ENCODE data around the gene DPYD. TPM values are rescaled to one million over a fixed set of nuclear protein-coding genes. Genes with fewer than 3 reads are reported as not detected.

Gene DPYD
- polyA plus RNA-seq, 1 of the 3 experiments (the other 2 are of a cell fraction): 23.0 TPM

DNA sequence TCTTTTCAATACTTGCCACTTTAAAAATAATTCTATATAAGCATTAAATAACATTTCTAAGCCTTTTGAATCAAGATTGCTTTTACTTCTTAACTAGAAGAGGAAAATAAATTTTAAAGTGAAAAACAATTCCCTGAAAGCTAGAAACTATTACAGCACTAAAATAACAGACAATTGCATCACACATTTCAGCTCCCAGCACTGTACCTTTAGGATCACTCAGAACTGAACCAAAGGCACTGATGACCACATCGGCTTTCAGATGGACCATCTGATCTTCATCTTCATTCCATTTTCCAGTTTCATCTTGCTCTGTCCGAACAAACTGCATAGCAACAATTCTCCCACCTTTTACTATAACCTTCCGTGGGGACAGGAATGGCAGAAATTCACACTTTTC lies 347.3 kb downstream of the DPYD start:
- 92% methylated on average over 3 of the region's 3 CpGs for WGBS (ENCODE audit: low lambda C conversion rate)
- H3K9me2 ChIP-seq: no peaks in the 10 kb centered on the region
- no peaks in the 10 kb centered on the region for H4K20me1 ChIP-seq (ENCODE audit: insufficient read depth)
- no peak overlapping the region for H3K4me2 ChIP-seq
- H2AFZ ChIP-seq (ENCODE audit: low read depth): no peak overlapping the region
- no peak overlapping the region for H3K4me3 ChIP-seq (ENCODE audit: low read depth in 2 of 2, low read length in 1 of 2)
- TF ChIP-seq GABPA (IDR thresholded peaks at IDR 0.05; ENCODE audit: low read depth): no peak
- TF ChIP-seq EP300 (IDR thresholded peaks at IDR 0.05; ENCODE audit: borderline replicate concordance in 1 of 2, low read depth in 1 of 2, low read length in 1 of 2): no peak
- no peak for TF ChIP-seq RFX5 (IDR thresholded peaks at IDR 0.05; ENCODE audit: low read length)
- TF ChIP-seq, protein P1, sequence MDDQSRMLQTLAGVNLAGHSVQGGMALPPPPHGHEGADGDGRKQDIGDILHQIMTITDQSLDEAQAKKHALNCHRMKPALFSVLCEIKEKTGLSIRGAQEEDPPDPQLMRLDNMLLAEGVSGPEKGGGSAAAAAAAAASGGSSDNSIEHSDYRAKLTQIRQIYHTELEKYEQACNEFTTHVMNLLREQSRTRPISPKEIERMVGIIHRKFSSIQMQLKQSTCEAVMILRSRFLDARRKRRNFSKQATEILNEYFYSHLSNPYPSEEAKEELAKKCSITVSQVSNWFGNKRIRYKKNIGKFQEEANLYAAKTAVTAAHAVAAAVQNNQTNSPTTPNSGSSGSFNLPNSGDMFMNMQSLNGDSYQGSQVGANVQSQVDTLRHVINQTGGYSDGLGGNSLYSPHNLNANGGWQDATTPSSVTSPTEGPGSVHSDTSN (IDR thresholded peaks at IDR 0.05): no peak
- TF ChIP-seq, protein P2, sequence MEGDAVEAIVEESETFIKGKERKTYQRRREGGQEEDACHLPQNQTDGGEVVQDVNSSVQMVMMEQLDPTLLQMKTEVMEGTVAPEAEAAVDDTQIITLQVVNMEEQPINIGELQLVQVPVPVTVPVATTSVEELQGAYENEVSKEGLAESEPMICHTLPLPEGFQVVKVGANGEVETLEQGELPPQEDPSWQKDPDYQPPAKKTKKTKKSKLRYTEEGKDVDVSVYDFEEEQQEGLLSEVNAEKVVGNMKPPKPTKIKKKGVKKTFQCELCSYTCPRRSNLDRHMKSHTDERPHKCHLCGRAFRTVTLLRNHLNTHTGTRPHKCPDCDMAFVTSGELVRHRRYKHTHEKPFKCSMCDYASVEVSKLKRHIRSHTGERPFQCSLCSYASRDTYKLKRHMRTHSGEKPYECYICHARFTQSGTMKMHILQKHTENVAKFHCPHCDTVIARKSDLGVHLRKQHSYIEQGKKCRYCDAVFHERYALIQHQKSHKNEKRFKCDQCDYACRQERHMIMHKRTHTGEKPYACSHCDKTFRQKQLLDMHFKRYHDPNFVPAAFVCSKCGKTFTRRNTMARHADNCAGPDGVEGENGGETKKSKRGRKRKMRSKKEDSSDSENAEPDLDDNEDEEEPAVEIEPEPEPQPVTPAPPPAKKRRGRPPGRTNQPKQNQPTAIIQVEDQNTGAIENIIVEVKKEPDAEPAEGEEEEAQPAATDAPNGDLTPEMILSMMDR (IDR thresholded peaks at IDR 0.05): no peak
- no peak for TF ChIP-seq POLR2AphosphoS5 (IDR thresholded peaks at IDR 0.05; ENCODE audit: low read depth, low read length)
- TF ChIP-seq TAF1 (IDR thresholded peaks at IDR 0.05; ENCODE audit: borderline replicate concordance, low read depth, low read length): no peak
- no peak for TF ChIP-seq FOSL2 (IDR thresholded peaks at IDR 0.05; ENCODE audit: borderline replicate concordance, low read depth)
- TF ChIP-seq MEF2A (IDR thresholded peaks at IDR 0.05; ENCODE audit: borderline replicate concordance, low read depth): no peak
- no peak overlapping the region for H3K27ac ChIP-seq (ENCODE audit: low read depth in 2 of 2, low read length in 1 of 2)
- H3K79me2 ChIP-seq (ENCODE audit: insufficient read depth): no peaks in the 10 kb centered on the region
- no peak overlapping the region for H3K9ac ChIP-seq
- ChIA-PET CTCF (interaction anchor here (0.6 to 1.3 kb wide), 2 partner anchors 27 to 416 kb away, joined by 3 to 4 read pairs; no protein-coding TSS in a partner anchor), POLR2A (no interaction called here)
- H3K36me3 ChIP-seq (replicated peaks in 1 of 2; ENCODE audit: control insufficient read depth in 1 of 2, insufficient read depth in 2 of 2, low read length in 1 of 2): peaks cover 9 to 72% of the 10 kb centered on the region in 2 experiments
- DNase-seq: no peak
- H3K27me3 ChIP-seq (ENCODE audit: insufficient read depth): no peaks in the 10 kb centered on the region
- peaks cover 10% of the 10 kb centered on the region for H3F3A ChIP-seq (replicated peaks; ENCODE audit: insufficient read depth)
- H3K4me1 ChIP-seq (ENCODE audit: control insufficient read depth in 1 of 2, insufficient read depth in 2 of 2, low read depth in 1 of 2, low read length in 1 of 2): peaks cover 0 to 3% of the 10 kb centered on the region in 2 experiments; a peak in 2 of 4 replicates
- no peaks in the 10 kb centered on the region for H3K9me3 ChIP-seq

DNA sequence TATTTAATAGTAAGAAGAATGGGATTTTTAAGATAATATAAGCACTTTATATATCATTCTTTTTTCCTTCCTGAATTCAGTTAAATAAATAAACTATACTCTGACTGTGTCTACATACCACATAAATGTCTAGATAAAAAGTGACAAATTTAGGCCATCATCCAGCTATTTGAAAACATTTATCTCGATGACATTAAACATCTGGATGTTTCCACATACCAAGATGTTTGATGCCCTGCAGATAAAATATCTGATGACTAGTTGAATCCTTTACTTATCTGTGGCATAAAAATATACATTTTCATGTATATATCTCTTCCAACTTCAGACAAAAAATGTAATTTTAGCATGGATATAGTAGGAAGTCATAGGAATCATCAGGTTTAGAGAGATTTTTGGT lies 348.3 kb downstream of the DPYD start:
- peaks cover 11% of the 10 kb centered on the region for H3F3A ChIP-seq (replicated peaks; ENCODE audit: insufficient read depth)
- no peaks in the 10 kb centered on the region for H3K27me3 ChIP-seq (ENCODE audit: insufficient read depth)
- POLR2A ChIA-PET: no interaction called here
- H2AFZ ChIP-seq (ENCODE audit: low read depth): no peak overlapping the region
- H4K20me1 ChIP-seq (ENCODE audit: insufficient read depth): no peaks in the 10 kb centered on the region
- no peak for DNase-seq
- no peak overlapping the region for H3K27ac ChIP-seq (ENCODE audit: low read depth in 2 of 2, low read length in 1 of 2)
- H3K9ac ChIP-seq: no peak overlapping the region
- no peak overlapping the region for H3K4me3 ChIP-seq (ENCODE audit: low read depth in 2 of 2, low read length in 1 of 2)
- H3K36me3 ChIP-seq (replicated peaks in 1 of 2; ENCODE audit: control insufficient read depth in 1 of 2, insufficient read depth in 2 of 2, low read length in 1 of 2): peaks cover 9 to 80% of the 10 kb centered on the region in 2 experiments
- 65% methylated on average over 1 of the region's 1 CpG for WGBS (ENCODE audit: low lambda C conversion rate)
- H3K9me3 ChIP-seq: no peaks in the 10 kb centered on the region
- H3K9me2 ChIP-seq: no peaks in the 10 kb centered on the region
- CTCF ChIA-PET: interaction anchor here (1.6 kb wide), 1 partner anchor 31 kb away, joined by 4 read pairs; no protein-coding TSS in a partner anchor
- no peak overlapping the region for H3K4me2 ChIP-seq
- H3K4me1 ChIP-seq (ENCODE audit: control insufficient read depth in 1 of 2, insufficient read depth in 2 of 2, low read depth in 1 of 2, low read length in 1 of 2): peaks cover 0 to 3% of the 10 kb centered on the region in 2 experiments; a peak in 2 of 4 replicates
- no peaks in the 10 kb centered on the region for H3K79me2 ChIP-seq (ENCODE audit: insufficient read depth)
- no peak for TF ChIP-seq ELF1 (IDR thresholded peaks at IDR 0.05)
- TF ChIP-seq TEAD4 (IDR thresholded peaks at IDR 0.05; ENCODE audit: borderline replicate concordance, insufficient read depth): no peak
- TF ChIP-seq, protein P3, sequence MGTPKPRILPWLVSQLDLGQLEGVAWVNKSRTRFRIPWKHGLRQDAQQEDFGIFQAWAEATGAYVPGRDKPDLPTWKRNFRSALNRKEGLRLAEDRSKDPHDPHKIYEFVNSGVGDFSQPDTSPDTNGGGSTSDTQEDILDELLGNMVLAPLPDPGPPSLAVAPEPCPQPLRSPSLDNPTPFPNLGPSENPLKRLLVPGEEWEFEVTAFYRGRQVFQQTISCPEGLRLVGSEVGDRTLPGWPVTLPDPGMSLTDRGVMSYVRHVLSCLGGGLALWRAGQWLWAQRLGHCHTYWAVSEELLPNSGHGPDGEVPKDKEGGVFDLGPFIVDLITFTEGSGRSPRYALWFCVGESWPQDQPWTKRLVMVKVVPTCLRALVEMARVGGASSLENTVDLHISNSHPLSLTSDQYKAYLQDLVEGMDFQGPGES (IDR thresholded peaks at IDR 0.05; ENCODE audit: low read depth, low read length): no peak
- TF ChIP-seq GABPA (IDR thresholded peaks at IDR 0.05; ENCODE audit: low read depth): no peak
- no peak for TF ChIP-seq NFIC (IDR thresholded peaks at IDR 0.05; ENCODE audit: borderline replicate concordance)
- no peak for TF ChIP-seq EP300 (IDR thresholded peaks at IDR 0.05; ENCODE audit: borderline replicate concordance in 1 of 2, low read depth in 1 of 2, low read length in 1 of 2)
- TF ChIP-seq, protein P4, sequence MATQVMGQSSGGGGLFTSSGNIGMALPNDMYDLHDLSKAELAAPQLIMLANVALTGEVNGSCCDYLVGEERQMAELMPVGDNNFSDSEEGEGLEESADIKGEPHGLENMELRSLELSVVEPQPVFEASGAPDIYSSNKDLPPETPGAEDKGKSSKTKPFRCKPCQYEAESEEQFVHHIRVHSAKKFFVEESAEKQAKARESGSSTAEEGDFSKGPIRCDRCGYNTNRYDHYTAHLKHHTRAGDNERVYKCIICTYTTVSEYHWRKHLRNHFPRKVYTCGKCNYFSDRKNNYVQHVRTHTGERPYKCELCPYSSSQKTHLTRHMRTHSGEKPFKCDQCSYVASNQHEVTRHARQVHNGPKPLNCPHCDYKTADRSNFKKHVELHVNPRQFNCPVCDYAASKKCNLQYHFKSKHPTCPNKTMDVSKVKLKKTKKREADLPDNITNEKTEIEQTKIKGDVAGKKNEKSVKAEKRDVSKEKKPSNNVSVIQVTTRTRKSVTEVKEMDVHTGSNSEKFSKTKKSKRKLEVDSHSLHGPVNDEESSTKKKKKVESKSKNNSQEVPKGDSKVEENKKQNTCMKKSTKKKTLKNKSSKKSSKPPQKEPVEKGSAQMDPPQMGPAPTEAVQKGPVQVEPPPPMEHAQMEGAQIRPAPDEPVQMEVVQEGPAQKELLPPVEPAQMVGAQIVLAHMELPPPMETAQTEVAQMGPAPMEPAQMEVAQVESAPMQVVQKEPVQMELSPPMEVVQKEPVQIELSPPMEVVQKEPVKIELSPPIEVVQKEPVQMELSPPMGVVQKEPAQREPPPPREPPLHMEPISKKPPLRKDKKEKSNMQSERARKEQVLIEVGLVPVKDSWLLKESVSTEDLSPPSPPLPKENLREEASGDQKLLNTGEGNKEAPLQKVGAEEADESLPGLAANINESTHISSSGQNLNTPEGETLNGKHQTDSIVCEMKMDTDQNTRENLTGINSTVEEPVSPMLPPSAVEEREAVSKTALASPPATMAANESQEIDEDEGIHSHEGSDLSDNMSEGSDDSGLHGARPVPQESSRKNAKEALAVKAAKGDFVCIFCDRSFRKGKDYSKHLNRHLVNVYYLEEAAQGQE (IDR thresholded peaks at IDR 0.05; ENCODE audit: low read depth, low read length): no peak
- TF ChIP-seq SIN3A (IDR thresholded peaks at IDR 0.05; ENCODE audit: borderline replicate concordance, low read depth, low read length): no peak
- TF ChIP-seq RCOR1 (IDR thresholded peaks at IDR 0.05; ENCODE audit: low read length): no peak
- TF ChIP-seq RAD21 (IDR thresholded peaks at IDR 0.05; ENCODE audit: low read length): no peak
- no peak for TF ChIP-seq POLR2AphosphoS5 (IDR thresholded peaks at IDR 0.05; ENCODE audit: low read depth, low read length)
- no peak for TF ChIP-seq CHD2 (IDR thresholded peaks at IDR 0.05; ENCODE audit: low read length, partially characterized antibody)
- TF ChIP-seq, protein P1 (IDR thresholded peaks at IDR 0.05): no peak
